Endometrium (tissue), 2 donors: ENCODE data around the gene TACC3.

Experiments used
- FAIRE-seq: peaks from 2 replicates; lab custom pipeline; 2012; peaks lifted over from hg19 to GRCh38; lab: Jason Lieb, UNC
- donor health status: control.
- donor health status: control.

The TACC3 gene

DNA sequence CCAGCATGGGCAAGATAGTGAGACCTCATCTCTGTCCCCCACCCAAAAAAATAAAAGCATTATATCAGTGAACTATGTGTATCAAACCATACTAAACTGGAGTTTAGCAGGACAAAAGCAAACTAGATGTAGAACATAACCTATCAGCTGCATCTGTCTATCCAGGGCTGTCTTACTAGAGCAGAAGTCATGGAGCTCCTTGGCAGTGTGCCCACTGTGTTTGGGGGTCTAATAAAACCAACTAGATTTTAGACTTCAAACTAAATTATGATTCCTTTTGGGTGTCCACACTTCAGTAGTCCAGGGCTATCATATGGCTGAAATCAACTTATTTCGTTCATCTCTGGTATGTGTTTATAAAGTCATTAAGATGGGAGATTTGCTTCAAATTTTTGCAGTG is 17.5 kb upstream of the TACC3 start:
- no peak for FAIRE-seq

DNA sequence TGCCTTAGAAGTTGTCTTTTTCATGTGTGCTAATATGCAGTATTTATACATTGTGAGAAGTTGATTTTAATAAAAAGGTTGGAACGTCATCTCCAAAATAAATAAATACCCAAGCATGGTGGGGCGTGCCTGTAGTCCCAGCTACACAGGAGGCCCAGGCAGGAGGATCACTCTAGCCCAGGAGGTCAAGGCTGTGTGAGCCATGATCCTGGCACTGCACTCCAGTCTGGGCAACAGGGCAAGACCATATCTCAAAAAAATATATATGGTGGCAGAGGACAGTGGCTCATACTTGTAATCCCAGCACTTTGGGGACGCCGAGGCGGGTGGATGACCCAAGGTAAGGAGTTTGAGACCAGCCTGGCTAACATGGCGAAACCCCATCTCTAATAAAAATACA is 15.6 kb upstream of the TACC3 start:
- FAIRE-seq = no peak

DNA sequence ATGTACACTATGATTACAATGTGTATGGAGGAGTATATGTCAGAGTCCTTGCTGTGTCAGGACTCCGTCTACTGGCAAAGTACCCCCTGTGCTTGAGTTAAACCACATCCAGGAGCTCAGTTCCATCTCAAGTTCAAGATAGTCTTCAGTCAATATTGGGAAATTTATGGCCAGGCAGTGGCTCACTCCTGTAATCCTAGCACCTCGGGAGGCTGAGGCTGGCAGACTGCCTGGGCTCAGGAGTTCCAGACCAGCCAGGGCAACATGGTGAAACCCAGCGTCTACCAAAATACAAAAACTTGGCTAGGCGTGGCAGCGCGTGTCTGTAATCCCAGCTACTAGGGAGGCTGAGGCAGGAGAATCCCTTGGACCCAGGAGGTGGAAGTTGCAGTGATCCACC is 15.0 kb upstream of the TACC3 start:
- FAIRE-seq = no peak

DNA sequence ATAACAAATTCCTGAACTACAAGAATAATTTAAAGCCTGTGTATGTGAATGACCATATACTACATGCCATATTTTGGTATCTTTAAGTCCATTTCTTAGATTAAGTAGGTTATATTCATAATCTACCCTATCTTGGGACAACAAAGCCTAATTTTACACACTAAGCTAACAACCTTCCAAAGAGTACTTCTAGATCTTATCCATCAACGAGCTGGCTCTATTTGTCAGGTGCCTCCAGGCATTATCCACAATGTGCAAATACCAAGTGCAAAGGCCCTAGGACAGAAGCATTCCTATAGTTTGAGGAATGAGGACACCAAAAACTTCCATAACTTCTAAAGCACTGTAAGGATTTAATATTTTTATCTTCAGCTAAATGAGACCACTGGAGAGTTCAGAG is 12.7 kb upstream of the TACC3 start:
- FAIRE-seq = no peak

DNA sequence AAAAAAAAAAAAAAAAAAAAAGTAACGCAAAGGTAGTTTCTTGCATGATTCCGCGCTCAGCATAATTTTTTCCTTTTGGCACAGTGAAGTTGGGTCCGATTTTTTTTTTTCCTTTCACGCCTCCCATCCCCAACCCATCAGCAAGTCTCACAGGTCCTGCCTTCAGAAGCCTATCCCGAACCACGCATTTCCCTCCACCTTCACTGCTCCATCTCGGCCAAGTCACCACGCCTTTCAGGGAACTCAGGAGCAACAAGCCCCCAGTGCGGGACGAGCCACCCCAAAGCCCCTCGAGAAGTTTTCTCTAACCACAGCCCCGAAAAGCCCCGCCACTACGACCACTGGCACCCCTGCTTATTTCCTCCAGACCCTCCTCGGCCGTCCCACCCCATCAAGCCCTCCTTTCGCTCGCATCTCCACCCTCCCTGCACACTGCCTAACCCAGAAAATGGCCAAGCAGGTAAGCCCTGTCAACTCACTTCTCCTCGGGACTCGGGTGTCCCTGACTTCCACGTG is 10.2 kb upstream of the TACC3 start:
- no peak for FAIRE-seq

DNA sequence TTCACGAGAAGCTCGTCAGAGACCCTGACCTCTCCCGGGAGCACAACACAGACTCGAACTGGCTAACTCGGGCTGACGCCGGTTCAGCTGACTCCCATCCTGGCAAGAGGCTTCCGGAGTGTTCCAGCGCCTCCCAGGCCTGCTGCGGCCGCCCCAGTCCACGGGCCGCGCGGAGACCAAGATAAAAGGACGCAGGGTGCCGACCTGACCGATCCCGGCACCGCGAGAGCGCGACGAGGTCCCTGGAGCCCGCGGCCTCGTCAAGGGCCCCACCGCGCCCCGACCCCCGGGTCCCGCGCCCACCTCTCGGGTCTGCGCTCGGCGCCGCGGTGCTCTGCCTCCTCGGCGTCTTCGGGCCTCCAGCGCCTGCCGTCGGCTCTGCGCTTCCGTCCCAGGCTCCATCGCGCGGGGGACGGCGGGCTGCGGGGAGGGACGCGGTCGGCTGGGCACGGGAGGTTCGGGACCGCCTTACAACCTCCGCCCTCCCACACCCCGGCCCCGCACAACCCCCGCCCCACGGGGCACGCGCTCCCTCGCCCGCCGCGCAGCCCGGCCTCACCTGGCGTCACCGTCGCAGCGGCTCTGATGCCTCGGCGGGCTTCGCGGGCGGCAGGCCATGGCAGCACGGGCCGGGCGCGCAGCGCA is 9.6 kb upstream of the TACC3 start:
- FAIRE-seq = no peak

DNA sequence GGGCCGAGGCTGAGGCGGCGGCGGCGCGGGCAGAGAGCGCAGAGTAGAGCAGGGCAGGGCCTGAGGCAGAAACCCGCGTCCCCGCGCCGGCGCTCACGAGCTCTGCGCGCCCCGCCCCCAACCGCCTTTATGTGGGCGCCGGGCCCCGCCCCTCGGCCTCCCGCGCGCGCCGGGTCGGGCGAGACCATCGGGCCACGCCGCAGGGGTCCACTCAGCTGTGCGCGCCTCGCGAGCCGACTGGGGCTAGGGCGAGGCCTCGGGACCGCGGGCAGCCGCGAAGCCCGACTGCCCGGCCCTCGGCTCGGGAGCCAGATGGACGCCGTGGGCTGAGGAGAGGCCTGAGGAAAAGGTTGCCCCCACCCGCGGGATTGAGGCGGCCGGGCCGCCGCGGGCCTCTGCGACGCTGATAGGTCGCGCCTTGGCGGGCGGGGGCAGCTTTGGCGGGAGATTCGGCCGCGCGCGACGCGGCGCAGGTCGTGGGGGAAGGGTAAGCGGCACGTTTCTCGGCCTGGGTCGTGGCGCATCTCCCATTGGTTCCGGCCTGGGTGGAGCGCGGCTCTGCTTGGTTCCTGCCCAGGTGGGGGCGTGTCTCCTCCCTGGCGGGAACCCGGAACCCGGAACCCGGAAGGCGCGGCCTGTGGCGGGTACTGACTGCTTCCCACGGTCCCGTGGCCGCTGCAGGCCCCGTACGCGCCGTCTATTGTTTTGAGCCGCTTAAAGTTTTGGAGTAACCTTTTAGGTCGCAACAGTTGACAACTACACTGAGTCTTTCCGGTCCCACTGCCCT is 8.9 kb upstream of the TACC3 start, which contains the start of gene SLBP:
TSS of gene SLBP (minus strand) at position 104 of the 787 bp plus-strand sequence. CDS start 131 bp downstream, outside the sequence.
- FAIRE-seq = no peak

DNA sequence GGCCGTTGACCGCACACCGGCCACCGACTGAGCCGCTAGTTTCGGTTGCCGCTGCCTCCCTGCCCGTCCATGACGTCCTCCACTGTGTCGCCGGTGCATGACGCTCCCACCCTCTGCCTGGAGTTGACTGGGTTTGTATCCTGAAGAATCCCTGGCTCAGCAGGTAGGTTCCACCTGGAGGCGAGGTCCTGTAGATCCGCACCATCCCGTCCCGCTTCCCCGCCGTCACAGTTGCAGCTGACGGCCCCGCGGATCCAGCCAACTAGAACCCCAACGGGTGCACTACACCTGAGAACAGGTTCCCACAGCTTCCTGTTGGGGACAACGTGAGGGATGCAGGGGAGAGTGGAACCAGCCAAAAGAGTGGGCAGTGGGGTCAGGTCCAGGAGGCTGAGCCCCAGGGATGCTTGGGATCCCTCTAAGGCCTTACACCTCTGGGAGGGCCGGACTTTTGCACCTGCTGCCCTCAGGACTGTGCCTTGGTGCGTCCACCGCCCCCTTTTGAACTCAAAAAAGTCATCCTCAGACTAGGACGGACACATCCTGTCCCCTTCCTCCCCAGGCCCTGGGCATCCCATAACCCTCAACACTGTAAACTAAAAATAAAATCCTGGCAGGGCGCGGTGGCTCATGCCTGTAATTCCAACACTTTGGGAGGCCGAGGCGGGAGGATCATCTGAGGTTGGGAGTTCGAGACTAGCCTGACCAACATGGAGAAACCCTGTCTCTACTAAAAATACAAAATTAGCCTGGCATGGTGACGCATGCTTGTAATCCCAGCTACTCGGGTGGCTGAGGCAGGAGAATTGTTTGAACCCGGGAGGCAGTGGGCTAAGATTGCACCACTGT is 8.1 kb upstream of the TACC3 start:
- no peak for FAIRE-seq

DNA sequence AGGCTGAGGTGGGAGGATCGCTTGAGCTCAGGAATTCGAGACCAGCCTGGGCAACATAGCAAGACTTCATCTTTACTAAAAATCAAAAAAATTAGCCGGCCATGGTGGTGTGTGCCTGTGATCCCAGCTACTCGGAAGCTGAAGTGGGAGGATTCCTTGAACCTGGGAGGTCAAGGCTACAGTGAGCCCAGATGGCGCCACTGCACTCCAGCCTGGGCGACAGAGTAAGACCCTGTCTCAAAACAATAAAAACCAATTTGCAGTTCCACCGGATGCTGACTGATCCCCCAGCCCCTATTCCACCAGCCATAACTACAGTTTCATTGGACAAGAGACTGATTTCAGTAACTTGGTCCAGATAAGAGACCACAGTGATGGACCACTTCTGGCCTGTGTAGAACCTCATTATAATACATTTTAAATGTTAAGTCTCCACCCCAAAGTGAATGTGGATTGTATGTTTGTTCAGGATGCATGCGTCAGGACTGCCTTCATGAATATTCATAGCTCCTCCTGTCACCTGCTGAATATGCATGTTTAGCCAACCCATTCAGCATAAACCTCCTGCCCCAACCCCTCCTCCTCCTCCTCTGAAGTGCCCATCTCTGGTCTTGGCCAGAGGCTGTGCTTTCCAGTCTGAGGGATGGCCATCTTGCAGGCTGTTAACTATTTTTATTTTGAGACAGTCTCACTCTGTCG is 6.9 kb upstream of the TACC3 start:
- no peak for FAIRE-seq

DNA sequence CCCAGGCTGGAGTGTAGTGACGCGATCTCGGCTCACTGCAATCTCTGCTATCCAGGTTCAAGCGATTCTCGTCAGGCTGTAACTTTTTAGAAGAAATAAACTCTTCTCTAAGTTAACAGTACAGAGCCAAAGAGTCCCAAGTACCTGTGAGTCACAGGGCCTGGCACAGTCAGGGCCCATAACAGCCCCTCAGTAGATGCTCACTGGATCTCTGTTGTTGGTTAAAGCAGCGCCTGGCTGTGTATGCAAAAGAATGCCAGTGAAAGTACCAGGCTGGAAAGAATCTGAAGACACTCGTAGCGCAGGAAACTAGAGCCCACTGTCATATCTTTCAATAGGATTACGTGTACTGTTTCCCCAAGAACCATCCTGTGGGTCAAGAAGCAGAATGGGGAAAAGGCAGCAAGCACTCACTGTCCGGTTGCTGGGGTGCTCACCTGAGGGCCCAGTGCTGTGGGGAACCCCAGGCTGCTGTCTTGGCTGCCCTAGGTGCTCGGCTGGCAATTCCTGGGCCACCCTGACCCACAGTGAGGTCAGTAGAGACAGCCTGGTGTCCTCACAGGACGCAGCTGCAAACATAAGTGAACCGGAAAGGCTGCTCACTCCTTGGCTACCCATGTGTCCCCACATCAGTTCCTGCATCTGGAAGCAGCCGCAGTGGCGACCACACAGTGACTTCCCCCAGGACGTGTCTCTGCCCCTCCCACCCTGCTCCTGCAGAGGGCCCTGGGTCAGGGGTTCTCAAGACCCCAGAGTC is 6.1 kb upstream of the TACC3 start:
- no peak for FAIRE-seq

DNA sequence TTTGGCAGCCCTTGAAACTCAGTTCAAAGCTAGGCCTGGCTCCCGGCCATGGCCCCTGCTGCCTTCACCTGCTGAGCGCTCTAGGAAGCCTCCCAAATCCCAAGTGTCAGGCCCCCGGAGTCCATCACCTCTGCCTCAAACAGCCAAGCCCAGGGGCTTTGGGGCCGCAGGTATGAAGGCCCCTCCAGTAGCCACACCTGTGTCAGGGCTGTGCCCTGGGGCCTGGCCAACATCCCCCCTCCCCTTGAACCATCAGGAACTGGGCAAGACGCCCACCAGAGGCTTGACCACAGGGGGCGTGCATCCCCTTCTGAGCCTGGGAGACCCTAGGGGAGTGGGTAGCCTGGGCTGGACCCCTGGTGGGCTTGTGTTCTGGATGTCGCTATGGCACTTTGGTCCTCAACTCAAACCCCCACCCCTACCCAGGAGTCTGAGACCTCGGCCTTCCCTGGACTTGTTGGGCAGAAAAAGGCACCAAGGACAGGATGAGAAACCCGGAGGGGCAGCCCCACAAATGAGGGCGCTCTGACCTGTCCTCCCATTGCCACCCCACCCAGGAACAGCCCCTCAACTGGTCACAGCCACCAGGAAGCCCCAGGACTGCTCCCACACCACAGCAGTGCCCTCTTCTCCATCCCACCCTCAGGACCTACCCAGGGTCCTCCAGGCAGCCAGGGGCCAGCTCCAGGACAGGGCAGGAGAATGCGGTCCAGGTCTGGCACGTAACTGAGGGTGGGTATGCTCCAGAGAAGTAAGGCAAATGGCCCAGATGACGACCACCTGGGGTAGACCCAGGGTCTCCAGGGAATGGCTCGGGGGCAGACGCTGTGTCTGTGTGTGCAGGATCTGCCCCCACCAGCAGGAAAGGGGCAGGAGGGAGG is 5.0 kb upstream of the TACC3 start:
- FAIRE-seq = no peak

DNA sequence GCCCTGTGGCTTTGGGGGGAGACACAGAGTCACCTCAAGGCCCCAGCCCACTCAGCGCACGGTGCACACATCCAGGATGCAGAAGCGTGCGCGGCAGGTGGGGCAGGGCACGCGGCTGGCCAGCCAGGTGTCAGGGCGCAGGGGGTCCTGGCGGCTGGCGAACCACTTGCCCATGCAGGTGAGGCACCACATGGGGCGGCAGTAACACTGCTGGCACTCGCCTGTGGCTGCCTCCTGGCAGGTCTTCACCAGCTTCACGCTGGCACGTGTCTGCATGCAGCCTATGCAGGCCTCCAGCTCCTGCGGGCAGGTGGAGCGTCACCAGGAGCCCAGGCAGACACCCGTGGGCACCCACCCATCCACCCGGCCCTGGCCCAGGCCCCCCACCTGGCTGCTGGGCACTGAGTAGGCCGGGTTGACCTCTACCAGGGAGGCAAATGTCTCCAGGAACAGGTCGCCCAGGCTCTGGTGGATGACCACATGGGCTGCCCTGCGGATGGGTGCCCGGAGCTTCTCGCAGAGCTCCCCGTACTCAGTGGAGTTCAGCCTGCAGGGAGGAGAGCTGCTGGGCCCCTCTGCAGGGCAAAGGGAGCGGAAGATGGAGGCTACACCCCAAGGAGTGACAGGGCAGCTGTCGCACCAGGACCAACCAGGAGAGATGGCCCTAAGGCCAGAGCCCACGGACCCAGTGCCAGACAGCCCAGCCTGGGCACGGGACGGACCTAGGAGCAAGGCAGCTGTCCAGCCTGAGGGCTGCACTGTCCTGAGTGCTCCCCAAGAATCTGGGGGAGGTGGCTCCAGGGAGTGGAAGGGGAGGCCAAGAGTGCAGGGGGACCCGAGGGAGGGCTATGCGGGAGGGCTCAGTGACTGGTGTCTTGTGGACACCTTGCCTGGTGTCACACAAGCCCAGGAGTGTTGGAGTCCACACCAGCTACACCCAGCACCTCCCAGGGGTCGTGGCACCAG is 3.9 kb upstream of the TACC3 start:
- no peak for FAIRE-seq

DNA sequence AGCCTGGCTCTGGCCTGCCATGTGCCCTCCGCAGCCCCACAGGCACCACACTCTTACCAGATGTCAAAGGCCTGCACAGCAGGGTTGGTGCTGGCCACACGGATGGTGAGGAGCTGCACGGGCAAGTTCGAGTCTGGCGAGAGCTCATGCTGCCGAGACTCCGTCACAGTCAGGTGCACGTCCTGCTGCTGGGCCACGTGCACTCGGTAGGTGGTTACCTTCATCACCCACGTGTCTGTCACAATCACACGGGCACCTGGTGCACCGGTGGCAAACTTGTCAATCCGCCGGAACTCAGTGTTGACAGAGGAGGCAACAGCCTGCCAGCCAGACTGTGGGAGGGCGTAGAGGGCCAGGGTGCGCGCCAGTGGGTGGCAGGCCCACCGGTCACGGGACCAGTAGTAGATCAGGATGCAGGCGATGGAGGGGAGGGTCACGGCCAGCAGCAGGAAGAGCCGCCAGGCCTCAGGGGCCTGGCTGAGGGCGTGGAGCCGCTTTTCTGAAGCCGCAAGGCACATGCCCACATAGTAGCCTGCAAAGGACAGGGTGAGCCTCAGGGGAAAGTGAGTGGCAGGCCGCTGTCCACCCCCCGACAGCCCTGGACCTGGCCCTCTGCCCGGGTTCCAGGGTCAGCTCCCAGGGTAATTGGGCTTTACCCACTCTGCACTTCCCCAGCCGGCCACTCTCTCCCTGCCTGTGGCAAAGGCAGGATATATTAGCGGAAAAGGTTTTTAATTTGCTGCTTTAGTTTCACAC is 3.0 kb upstream of the TACC3 start:
- no peak for FAIRE-seq

DNA sequence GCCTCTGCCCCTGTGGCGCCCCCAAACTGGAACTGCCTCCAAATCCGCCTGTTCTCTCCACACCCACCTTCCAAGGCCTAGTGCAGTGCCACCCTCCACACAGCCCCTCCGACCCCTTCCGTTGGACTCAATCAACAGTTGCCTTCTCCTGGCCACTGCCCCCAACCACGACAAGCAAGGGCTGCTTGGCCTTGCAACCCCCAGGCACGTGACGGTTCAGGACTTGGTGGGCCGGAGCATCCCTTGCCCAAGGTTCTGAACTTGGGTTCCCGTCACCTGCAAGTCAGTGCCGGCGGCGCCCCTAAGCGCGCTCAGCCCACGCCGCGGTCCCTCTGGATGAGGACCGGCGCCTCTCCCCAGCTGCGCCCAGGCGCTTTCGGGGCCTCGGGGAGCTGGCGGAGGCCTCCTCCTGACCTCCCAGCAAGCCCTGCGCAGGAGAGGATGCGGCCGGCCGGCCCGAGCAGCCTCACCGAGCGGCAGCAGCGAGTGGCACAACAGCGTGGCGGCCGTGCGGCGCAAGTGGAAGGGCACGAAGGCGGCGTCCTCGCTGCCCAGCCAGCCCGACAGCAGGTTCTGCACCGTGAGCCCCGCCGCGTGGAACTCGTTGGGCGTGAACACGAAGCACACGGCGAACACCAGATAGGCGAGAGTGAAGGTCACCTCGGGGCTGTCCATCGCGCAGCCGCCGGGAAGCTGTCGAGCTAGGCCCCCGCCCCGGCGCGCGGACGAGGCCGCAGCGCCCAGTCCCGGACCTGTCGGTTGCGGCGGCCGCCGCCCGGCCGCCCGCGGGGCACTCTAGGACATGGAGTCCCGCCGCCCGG is 948 bp upstream of the TACC3 start:
- FAIRE-seq = no peak

DNA sequence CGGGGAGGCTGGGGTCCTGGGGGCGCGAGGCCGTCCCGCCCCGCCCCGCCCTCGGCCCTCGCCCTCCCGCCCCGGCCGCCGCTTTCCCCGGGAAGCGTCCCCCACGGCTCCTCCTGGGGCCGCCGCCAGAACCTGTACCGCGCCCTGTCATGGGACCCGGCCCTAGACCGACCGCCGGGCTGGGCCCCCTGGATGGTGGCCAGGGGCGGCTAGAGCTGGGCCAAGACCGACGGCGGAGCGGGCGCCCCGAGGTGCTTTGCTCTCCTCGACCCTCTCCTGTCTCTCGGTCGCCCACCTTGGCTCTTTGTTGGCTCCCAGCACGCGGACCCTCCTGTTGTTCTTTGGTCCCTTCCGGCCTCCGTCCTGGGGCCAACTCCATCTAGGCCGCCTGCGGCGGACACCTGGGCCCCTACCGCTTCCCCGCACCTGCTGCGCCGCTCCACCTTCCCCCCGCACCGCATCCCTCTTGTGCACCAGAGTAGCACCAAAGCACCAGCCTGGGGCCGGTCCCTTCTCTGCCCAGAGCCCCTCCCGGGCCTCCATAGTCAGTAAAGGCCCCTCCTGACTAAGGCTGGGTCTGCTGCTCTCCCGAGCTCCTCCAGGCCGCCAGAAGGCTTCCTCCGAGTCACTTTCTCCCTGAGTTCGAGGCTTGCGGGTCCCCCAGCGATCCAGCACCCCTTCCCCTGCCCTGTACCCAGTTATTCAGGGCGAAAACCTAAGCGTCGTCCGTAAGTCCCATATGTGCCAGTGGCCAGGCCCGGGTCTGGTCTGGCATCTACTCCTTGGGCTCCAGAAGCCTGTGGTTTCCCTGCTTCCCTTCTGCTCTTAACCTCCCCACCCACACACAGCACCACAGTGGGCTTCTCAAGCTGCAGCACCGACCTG is 587 bp downstream of the TACC3 start:
- FAIRE-seq = no peak

DNA sequence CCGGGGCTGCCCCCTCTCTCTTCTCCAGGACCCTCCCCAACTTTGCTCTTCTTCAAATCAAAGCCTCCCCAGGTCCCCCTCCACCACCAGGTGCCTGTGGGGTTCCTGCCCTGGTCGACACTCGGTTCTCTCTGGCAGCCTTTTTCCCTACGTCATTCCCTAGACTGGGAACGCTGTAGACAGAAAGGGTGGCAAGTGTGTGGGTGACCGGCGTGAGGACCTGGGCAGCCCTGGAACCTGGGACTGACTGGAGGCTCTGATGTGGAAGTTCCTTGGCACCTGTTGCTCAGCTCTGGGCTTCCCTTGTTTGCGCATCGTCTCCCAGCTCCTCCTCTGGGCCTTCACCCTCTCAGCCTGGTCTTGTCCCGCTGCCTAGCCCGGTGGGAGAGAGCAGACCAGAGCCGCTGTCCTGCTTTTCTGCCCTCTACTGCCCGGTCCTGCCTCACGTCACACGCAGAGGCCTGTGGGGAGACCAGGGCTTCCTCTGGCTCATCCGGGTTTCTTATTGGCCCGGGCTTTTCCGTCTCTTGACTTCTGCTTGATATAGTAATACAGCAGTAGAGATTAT is 1.3 kb downstream of the TACC3 start:
- no peak for FAIRE-seq
